Stimulated activated CD8-positive, alpha-beta memory T cell treated with anti-CD3 and anti-CD28 coated beads, Interleukin-15, amount 100 ng/mL, for 1 hour (primary cell): ENCODE measurements around the gene ELF4.

Experiments used
- DNase-seq: peaks from one replicate; pipeline ENCODE4 v3.0.0-alpha.2; 2020; ENCODE audit warnings: low read depth

The ELF4 gene

DNA sequence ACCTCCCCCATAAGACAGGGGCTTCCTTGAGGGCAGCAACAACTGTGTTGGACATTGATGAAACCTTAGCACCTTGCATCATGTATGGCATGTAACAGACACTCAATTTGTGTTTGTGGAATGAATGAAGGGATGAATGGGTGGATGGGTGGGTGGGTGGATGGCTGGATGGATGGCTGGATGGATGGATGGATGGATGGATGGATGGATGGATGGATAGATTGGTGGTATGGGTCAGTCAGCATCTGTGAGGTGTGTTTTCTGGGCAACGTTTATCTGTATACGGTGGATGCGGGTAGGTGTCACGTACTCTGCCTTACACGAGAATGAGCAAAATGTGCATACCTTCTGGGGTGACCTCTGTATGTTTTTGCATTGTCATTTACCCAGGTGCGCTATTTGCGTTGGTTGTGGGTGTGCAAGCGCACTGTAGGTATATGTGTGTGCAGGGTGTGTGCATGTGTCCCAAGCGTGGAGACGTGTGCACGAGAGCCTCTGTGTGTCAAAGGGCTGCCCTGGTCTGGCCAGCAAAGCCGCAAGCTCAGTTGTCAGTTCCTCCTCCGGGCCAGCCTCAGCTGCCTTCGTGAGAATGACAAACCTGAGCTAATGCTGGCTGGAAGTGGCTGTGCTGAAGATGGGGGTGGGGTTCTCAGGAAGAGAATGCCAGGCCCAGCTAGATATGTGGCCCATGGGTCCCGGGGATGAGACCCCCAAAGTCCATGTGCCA lies 26.5 kb downstream of the ELF4 start:
- no peak for DNase-seq

DNA sequence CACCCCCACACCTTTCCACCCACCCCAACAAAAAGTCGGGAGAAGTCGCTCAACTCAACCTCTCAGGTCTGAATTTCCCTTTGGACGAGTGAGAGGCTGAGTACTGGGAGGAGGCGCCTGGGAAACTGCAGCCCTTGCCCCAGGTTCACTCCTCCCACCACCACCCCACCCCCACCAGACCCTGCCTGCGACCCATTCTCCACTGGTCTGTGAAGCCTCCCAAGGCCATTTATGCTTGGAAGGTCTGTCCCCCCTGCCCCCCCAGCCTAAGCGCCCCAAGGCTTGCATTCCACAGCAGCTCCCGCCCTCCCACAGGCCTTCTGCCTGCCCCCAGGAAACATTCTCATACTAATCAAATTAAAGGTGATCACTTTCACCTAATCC lies 27.2 kb downstream of the ELF4 start:
- DNase-seq = no peak

DNA sequence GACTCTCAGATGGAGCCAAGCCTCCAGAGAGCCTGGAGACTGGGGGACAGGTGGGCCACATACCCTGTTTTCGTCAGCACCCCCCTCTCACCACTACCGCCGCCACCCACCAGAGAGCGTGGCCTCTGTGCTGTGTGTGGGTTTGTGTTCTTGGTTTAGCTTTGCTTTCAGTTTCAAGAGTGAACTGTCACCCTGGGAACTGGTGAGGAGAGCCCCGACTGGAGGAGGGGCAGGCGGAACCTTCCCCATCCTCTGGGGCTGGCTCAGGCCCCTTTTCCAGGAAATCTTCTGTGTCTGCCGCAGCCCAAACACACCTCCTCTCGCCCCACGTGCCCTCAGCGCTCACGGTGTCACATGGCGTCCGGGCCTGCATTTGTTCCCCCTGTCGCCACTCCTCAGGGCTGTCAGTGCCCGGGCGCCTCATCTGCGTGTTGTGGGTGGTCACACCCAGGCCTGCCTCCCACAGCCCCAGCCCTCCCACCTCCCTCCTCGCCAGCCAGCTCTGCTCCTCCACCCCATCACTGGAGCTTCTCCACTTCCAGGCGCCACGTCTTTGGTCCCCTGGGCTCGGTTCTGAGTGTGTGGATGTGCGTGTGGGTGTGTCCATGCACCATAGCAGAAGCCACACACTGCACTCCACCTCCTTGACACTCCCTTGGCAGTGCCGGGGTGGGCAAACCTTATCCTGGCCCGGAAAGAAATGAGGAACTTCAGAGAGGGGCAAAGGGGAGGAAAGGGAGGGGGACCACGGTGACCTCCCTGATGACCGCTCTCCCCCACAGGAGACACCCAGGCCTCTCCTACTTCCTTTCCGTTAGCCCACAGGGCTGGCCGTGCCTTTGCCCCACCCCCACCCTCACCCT lies 27.8 kb downstream of the ELF4 start:
- peak; percentile 37 for DNase-seq

DNA sequence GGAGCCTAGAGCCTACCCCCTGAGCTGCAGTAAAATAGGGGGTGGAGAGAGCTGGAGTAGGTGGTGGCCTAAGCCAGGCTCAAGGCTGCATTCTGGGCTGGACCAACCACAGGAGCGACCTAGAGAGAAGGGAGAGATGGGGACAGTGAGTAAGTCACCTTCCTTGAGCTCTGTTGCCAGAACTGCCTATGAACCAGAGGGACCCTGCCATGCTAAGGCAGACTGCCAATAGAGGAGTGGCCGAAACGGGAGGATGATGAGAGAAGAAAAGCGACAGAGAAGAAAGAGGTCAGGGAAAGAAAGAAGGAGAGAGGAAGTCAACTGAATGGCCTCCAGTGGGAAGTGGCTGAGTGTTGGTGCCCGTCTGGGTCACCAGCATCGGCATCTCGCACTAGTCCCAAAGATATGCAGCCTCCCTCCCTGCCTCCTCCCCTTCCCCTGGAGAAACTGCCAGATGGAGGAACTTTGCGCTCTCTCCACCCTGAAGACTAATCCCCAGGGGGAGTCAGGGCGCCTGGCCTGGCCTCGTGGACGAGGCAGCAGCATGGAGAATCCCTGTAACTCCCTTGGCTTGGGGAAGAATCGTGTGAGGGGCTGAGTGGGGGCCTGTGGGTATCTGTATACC lies 28.8 kb downstream of the ELF4 start:
- DNase-seq = no peak

DNA sequence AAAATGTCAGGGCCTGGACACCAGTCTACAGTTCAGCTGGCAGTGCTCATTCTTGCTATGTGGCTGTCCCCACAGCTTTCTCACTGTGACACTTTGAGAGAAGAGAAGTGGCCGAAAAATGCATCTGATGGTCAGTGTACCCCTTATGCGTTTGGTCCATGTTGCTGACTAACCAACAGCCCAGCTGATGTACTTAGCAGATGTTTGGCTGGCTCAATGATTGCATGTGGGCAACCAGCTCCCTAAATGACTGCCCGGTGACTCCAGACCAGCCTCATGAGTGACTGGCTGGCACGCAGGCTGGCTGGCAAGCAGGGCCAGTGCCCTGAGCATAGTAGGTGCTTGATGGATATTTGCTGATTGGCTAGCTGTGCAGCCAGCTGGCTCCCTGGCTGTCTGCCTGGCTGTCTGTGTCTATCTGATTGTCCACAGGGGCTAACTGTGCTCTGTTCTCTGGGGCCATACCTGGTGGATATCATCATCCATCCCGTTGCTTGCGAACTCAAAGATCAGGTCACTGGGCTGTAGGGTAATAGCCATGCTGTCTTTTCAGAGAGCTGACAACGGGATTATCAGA lies 29.4 kb downstream of the ELF4 start:
- no peak for DNase-seq

DNA sequence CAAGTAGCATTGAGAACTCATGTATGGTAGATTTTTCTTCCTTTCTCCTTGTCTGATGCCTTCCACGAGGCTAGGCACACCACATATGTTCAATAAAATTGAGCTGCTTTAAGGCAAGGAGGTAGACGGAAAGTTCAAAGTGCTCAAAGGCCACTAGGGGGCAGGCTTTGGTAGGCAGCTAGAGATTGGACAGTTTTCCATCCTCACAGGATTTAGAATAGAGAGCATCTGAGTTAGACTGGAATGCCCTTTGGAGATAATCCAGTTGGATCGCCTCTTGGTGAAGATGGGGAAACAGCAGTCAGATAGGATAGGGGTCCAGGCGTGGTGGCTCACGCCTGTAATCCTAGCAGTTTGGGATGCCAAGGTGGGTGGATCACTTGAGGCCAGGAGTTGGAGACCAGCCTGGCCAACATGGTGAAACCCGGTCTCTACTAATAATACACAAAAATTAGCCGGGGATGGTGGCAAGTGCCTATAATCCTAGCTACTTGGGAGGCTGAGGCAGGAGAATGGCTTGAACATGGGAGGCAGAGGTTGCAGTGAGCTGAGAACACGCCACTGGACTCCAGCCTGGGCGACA lies 30.4 kb downstream of the ELF4 start:
- DNase-seq = peak; percentile 27

DNA sequence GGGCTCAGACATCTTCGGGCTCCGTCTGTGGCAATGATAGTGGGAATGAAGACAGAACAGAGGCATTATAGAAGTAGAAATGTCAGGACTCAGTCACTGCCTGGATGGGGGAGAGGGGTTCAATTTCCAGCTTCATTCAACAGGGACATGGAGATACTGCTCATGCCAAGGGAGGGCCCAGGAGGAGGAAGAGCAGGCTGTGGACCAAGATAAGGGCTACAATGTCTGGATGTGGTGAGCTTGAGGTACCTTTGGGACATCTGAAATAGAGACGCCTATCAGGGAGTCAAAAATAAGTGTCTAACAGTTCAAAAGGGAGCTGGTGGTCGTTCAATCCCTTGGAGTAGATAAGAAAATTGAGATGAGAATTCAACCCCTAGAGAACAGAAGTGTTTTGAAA lies 34.5 kb downstream of the ELF4 start:
- DNase-seq = no peak

DNA sequence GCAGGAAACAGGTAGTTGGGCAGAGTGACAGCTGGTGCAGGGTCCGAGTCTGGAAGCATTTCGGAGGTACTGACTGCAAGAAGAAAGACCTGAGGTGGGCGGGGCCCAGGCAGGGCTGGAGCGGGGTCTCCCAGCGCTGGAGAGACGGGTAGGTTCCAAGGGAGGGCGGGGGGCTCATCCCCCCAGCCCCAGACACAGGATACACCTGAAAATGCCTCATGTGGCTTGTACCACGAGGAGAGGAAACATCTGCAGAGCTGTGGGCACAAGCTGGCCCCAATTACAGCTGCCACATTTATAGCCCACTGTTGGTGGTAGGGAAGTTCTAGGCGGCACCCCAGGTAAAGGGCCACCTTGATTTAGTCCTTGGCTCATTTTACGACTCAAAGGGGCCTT lies 38.0 kb downstream of the ELF4 start:
- no peak for DNase-seq

DNA sequence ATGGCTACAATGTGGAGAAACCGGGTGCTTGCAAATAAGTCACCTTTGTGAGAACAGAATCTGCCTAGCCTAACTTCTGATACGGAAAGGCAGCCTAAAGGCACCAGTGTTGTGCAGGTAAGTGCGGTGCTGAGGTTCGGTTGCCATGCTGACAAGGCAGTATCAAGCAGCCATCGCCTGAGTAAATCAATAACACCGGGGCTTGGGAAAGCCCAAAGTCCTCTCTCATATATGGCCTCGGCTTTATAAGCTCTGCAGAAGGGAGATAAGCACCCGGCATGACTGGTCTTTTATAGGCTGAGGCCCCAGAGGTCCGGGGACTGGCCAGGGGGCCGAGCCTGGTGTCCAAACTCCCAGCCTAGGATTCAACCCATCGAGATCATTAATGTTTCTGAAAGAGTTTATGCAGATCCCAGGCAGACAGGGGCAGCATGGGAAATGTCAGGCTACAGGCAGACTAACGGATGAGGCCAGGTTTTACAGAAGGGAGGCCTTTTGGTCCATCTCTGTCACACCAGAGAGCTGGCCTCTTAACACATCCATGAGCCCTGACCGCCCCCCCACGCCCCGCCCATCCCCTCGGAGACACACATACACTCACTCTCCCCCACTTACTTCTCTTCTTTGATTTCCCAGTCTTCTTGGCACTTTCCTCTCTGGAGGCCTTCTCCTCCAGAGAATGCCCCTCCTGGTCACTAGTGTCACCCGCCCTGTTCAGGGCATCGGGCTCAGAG lies 38.5 kb downstream of the ELF4 start:
- DNase-seq = no peak

DNA sequence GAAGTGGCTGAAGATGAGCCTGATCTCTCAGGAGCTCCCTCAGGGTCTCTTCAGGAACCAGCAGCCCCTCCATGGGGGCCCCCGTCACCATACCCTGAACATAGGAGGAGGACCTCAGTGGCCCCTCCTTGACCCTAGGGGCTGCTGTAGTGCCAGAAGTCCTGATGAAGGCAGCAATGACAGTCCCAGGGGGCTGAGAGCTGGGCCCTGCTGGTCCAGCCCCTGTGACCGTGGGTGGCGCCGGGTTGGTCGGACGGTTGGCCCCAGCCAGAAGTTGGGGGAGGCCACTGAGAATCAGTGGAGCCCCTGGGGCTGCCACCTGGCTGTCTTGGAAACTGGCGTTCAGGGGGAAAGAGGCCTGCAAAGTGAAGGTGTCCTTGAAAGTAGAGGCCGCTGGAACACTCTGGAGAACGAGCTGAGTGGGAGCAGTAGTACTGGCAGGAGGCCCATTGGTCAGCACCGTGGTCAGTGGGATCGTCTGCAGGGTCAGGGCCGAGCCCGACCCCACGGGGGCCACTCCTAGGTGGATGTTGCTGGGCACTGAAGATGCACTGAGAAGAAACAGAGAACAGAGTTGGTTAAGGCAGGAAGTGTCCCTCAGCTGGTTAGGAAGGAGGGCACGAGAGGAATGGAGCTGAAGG lies 43.2 kb downstream of the ELF4 start:
- DNase-seq = no peak

DNA sequence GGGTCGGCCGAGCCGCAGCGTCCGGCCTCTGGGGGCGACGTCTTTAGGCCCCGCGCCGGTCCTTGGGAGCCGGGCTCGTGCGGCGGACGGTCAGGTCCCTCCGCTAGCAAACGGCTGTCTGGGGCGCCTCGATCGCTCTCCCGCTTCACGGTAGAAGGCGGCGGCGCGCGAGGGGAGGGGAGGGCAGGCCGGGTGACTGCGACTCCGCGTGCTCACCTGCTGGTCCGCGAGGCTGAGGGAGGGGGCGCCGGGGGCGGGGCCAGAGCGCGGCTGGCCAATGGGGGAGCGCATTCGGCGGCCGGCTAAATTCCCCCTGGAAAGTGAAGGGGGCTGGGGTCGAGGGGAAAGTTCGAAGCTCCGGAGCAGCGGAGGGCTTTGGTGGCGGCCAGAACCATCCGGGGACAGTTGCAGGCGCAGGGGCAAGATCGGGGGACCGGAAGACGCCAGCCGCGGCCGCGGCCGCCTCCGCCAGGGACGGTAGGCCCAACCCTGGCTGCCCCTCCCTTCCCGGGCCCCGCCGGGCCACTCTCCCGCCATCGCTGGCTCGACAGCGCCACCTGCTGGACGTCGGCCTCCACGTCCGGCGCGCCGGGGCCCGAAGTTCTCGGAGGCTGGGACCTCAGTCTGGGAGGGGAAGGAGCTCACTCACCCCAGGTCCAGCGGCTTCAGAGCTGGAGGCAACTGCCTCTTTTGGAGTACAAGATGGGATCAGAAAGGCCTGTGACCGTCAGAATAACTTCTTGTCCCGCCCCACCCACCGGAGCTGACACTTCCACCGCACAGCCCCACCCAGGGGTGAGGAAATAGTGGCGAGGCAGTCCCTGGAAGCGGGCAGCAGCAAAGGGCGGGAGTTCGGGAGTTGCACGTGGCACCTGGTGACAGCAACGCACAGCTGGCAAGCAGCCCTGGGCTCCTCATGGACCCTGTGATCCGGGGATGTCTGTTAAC lies 49.9 kb downstream of the ELF4 start:
- DNase-seq = peak; percentile 60

DNA sequence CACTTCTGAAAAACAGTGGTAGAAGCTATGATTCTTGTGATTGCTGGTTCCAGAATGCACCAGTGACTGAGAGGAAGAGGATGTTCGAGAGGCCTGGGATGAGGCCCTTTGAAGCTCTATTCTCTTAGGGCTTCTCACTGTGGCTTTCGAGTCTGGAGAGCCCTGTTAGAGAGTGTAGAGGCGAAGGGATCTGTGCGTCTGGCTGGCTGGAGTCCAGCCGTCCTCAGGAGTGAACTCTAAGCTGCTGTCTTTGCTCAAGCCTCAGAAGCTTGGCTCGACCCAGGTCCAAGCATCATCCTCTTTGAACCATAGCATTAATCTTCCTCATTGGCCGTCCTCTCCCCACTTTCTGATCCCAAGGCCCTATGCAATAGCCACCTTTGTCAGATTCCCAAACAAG lies 51.6 kb downstream of the ELF4 start:
- no peak for DNase-seq

DNA sequence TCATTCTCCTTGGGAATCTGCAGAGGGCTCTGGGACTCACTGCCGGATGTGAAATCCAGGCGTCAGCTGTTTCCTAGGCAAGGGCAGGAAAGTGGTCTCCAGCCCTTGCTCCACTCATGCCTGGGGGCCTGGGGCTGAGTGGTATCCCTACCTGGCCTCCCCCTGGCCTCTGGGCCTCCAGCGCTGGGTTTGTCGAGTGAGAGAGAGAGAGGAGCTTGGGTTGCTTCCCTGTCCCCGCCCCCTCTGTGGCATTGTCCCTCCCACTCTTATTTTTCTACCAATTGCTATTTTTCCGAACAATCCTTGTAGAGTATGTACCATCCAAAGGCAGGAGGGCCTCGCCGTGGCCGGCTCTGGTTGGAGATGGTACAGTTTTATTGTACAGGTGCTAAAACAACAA lies 53.1 kb downstream of the ELF4 start:
- DNase-seq = no peak

DNA sequence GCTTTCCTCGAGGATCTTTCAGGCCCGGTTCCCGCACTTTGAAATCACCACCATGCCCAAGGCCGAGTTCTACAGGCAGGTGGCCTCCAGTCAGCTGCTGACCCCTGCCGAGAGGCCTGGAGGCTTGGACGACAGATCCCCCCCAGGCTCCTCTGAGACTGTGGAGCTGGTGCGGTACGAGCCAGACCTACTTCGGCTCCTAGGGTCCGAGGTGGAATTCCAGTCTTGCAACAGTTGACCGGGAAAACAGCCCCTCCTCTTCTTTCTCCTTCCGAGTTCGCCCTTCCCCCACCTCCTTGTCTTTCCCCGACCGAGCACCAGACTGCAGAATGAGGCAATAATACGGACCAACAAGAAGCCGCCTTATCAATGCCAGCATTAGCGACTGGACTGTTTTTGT lies 54.4 kb downstream of the ELF4 start:
- no peak for DNase-seq

DNA sequence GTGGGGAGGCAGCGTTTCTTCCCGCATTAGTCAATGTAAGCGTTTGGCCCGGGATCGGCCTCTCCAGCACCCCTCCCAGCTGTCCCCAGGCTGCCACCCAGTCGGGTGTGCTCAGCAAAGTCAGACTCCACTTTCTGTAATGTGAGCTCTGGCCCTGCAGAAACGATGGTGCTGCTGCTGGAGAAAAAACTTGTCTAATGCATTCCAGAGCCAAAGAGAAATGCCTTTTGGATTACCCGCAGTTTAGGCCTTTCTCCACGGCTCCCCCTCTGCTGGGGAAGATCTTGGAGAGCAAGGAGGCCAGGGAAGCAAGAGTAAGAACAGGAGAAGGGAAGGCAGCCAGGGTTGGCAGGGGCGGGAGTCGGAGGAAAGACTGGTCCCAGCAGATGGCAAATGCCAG lies 55.2 kb downstream of the ELF4 start:
- DNase-seq = no peak

DNA sequence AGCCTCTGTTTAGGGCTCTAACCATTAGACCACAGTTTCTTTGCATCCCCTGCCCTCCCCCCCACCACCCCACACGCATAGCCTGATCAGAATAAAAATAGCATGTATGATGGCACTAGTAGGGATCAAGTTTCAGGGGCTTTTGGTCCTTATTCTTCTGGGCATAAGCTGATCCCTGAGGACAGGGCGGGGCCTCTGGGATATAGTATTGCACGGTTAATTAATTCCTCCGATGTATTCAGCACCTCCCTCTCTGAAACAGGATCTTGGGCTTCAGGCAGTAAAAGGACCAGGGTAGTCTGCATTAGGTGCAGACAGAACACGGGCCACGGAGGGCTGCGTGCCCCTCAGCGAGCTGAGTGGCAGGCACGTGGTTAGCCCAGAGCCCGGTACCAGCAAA lies 57.1 kb downstream of the ELF4 start:
- DNase-seq = no peak

DNA sequence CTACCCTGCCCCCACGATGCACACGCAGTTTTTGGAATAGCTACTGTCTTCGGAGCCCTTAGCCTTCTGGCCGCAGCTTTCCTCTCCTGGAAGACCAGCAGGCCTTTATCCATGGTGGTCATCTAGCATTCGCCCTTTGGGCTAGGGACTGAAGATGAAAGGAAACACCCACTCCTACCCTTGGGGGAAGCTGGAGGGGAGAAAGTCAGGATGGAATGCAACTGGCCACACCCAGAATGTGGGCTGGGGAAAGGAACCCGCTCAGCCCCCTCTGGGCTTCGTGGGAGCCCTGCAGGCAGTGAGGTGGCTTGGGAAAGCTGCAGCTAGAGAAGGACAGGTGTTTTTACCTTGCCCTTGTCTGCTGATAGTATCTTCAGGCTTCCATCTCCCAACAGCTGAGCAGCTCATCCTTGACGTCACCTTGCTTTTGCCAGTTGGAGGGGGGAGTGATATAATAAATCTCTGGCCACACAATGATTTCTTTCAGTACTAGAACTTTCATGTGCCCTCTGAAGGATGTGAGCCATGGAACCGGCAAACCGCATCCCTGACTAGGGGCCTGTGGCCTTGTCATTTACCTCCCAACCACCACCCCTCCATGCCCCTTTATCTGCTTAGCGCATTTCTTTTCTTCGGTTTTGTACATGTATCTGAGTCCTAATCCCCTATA lies 59.0 kb downstream of the ELF4 start:
- DNase-seq = no peak

DNA sequence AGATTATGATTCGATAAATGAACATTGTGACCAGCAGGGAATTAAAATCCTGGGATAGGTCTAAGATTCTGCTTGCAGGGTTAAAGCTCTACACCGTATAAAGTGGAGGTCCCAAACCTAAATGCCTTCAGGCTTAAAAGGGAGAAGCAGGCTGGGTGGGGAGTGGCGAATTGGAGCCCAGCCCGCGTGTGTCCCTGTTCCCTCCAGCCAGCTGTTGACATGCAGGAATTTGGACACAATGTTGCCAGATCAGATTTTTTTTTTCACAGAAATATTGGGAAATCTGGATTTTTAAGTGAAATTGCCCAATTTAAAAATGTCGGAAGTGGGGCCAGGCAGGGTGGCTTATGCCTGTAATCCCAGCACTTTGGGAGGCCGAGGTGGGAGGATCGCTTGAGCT lies 60.5 kb downstream of the ELF4 start:
- no peak for DNase-seq

DNA sequence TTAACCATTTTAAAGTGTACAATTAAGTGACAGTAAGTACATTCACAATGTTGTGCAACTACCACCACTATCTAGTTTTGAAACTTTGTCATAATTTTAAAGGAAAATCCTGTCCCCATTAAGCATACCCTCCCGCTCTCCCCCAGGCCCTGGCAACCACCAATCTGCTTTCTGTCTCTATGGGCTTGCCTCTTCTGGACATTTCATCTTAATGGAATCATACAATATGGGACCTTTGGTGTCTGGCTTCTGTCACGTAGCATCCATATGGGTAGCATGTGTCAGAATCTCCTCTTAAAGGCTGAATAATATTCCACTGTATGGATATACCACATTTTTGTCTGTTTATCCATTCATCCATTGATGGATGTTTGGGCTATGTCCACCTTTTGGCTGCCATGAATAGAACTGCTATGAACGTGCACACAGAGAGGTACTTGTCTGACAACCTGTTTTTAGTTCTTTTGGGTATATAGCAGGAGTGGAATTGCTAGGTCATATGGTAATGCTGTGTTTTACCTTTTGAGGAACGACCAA lies 61.5 kb downstream of the ELF4 start:
- no peak for DNase-seq
